Thyroid gland (tissue), 4 donors: ENCODE data around the gene C1QTNF12. TPM values are rescaled to one million over a fixed set of nuclear protein-coding genes. Genes with fewer than 3 reads are reported as not detected.
A peak's percentile ranks its signal among the peaks of the same experiment; 100 is the strongest.

Source experiments
- DNase-seq, 2 donors: peaks; one replicate each; pipeline ENCODE4 v3.0.0-alpha.2; 2019
- H3K27ac ChIP-seq, 3 donors: fragments of 200-600 bp; sonication (generic); 1 replicate in 2 of 3; 2 replicates in 1 of 3; pipeline ENCODE4 v1.5.1; 2016 to 2019; ENCODE audit warnings: mild to moderate bottlenecking in 1 of 3, moderate library complexity in 1 of 3
- H3K27me3 ChIP-seq: fragments of 200-600 bp; sonication (generic); one replicate; pipeline ENCODE4 v1.5.1; 2019
- H3K36me3 ChIP-seq, 2 donors: fragments of 200-600 bp; sonication (generic); one replicate each; pipeline ENCODE4 v1.5.1; 2016 to 2019
- H3K4me1 ChIP-seq, 2 donors: fragments of 200-600 bp; sonication (generic); one replicate each; pipeline ENCODE4 v1.5.1; 2017 to 2019
- H3K4me3 ChIP-seq, 3 donors: fragments of 200-600 bp; sonication (generic); replicated peaks in 1 of 3; 1 replicate in 2 of 3; 2 replicates in 1 of 3; pipeline ENCODE4 v1.5.1; 2016; ENCODE audit warnings: mild to moderate bottlenecking in 1 of 3
- H3K9me3 ChIP-seq: fragments of 200-600 bp; sonication (generic); one replicate; pipeline ENCODE4 v1.5.1; 2017
- POLR2A ChIP-seq, 2 donors: fragments of 450-650 bp; IDR thresholded peaks; one replicate each; pipeline ENCODE4 v1.6.1; 2017; ENCODE audit warnings: antibody characterized with exemption in 2 of 2, mild to moderate bottlenecking in 2 of 2, moderate library complexity in 1 of 2
- WGBS, 2 donors: methylation state at CpG; one replicate each; pipeline ENCODE4 v1.1.5; 2017; 5-methylcytosine and 5-hydroxymethylcytosine counted together
- intact Hi-C: fragments of 100-400 bp; cut with DNase I; formaldehyde crosslinking; loops from one replicate; pipeline ENCODE4 v1.15.1; 2023
- total RNA-seq, 4 donors: library from RNA; depleted of rRNA; stranded (reverse); fragments of >200 nt; gene quantifications; one replicate each; pipeline ENCODE4 v1.2.3, GENCODE V29; 2016
- TF ChIP-seq, protein P1 (sequence below), 6 experiments: fragments of 200-600 bp in 3 of 6; fragments of 450-650 bp in 3 of 6; sonication (generic) in 3 of 6; IDR thresholded peaks; one replicate each; pipeline ENCODE4 v1.5.1; 2016 to 2019; ENCODE audit warnings: antibody characterized with exemption in 6 of 6, mild to moderate bottlenecking in 2 of 6, inconsistent platforms in 1 of 6, moderate library complexity in 1 of 6

Gene C1QTNF12
- total RNA-seq, 4 donors from 2014 or later, result 0.83 TPM; not detected in 3

- peak in 1 of 2 donors; percentile 18 for DNase-seq
- intact Hi-C loops, result no loop called here
- Histone ChIP-seq H3K9me3 (no peaks in the 10 kb centered on the region), H3K4me1 (peaks cover 8 to 20% of the 10 kb centered on the region in 2 donors), H3K27me3 (no peaks in the 10 kb centered on the region), H3K27ac (no peak overlapping the region), H3K4me3 (no peak overlapping the region), H3K36me3 (no peaks in the 10 kb centered on the region)
- no peak for TF ChIP-seq POLR2A (IDR thresholded peaks at IDR 0.05)
- TF ChIP-seq, protein P1, sequence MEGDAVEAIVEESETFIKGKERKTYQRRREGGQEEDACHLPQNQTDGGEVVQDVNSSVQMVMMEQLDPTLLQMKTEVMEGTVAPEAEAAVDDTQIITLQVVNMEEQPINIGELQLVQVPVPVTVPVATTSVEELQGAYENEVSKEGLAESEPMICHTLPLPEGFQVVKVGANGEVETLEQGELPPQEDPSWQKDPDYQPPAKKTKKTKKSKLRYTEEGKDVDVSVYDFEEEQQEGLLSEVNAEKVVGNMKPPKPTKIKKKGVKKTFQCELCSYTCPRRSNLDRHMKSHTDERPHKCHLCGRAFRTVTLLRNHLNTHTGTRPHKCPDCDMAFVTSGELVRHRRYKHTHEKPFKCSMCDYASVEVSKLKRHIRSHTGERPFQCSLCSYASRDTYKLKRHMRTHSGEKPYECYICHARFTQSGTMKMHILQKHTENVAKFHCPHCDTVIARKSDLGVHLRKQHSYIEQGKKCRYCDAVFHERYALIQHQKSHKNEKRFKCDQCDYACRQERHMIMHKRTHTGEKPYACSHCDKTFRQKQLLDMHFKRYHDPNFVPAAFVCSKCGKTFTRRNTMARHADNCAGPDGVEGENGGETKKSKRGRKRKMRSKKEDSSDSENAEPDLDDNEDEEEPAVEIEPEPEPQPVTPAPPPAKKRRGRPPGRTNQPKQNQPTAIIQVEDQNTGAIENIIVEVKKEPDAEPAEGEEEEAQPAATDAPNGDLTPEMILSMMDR (IDR thresholded peaks at IDR 0.05), result no peak
- 44% methylated on average over 5 of the region's 48 CpGs; no CpG with 5 or more reads in 1 of the 2 donors for WGBS, 2 donors
Observed at GRCh38 chr1:1237874-1238701, 8.4 kb downstream of the C1QTNF12 start.

GRCh38 chr1:1236945-1237873 lies 9.3 kb downstream of the C1QTNF12 start:
- DNase-seq, result peak; percentile 37 to 40
- Histone ChIP-seq H3K36me3 (no peaks in the 10 kb centered on the region), H3K9me3 (no peaks in the 10 kb centered on the region), H3K4me3 (no peak overlapping the region), H3K4me1 (peaks cover 8 to 26% of the 10 kb centered on the region in 2 donors), H3K27ac (no peak overlapping the region), H3K27me3 (no peaks in the 10 kb centered on the region)
- no peak for TF ChIP-seq POLR2A (IDR thresholded peaks at IDR 0.05)
- TF ChIP-seq, protein P1 (IDR thresholded peaks at IDR 0.05), result no peak
- intact Hi-C loops, result no loop called here
- WGBS, 2 donors, result 48 to 52% methylated on average over 4 to 5 of the region's 34 CpGs

DNA sequence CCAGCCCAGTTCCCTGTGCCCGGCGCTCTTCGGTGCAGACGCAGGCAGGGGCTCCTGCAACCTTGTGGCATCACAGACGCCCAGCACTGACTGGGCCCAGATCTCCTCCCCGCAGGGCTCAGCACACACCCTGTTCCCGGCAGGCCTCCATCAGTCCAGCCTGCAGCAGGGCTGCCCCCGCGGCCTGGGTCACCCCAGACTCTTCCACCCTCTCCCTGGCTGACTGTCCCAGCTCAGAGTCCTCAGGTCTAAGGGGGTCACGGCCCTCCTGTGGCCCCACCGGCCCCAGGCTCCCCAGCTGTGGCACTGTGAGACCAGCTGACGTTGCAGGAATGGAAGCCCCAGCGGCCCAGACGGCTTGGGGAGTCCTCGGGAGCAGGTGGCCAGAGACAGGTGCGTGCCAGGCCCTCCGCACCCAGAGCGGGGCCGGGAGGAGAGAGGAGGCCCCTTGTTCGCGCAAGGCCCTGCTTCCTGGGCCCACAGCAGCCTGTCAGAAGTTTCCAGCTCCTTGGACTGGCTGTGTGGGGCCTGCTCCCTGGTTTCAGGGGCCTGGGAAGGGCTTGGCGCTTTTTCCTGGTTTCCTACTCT lies 10.3 kb downstream of the C1QTNF12 start:
- H3K27ac ChIP-seq, result no peak overlapping the region
- intact Hi-C loops, result no loop called here
- no peaks in the 10 kb centered on the region for H3K36me3 ChIP-seq
- H3K9me3 ChIP-seq, result no peaks in the 10 kb centered on the region
- DNase-seq, result no peak
- no peak overlapping the region for H3K4me3 ChIP-seq
- H3K27me3 ChIP-seq, result no peaks in the 10 kb centered on the region
- TF ChIP-seq, protein P1 (IDR thresholded peaks at IDR 0.05), result no peak
- no peak for TF ChIP-seq POLR2A (IDR thresholded peaks at IDR 0.05)
- 78 to 85% methylated on average over 11 to 14 of the region's 22 CpGs for WGBS, 2 donors
- peaks cover 8 to 26% of the 10 kb centered on the region in 2 donors for H3K4me1 ChIP-seq

- H3K4me1 ChIP-seq, result peaks cover 14 to 34% of the 10 kb centered on the region in 2 donors
- H3K9me3 ChIP-seq, result no peaks in the 10 kb centered on the region
- no peaks in the 10 kb centered on the region for H3K27me3 ChIP-seq
- no peak for DNase-seq
- H3K4me3 ChIP-seq, result no peak overlapping the region
- H3K27ac ChIP-seq, result no peak overlapping the region
- intact Hi-C loops, result no loop called here
- TF ChIP-seq POLR2A (IDR thresholded peaks at IDR 0.05), result no peak
- TF ChIP-seq, protein P1 (IDR thresholded peaks at IDR 0.05), result no peak
- 88 to 90% methylated on average over 14 to 24 of the region's 27 CpGs for WGBS, 2 donors
- H3K36me3 ChIP-seq, result no peaks in the 10 kb centered on the region
Observed at GRCh38 chr1:1235016-1235744, 11.3 kb downstream of the C1QTNF12 start.
